ENCODE measurements around the gene SERHL2.

GRCh38 chr22:42596336-42596735 lies 42.6 kb downstream of the SERHL2 start:
- TF ChIP-seq CTCF (IDR thresholded peaks at IDR 0.05; ENCODE audit: poor library complexity) = no peak
- TF ChIP-seq EZH2 (IDR thresholded peaks at IDR 0.05; ENCODE audit: borderline replicate concordance) = no peak
